ENCODE measurements around the gene KLC4. TPM values are rescaled to one million over a fixed set of nuclear protein-coding genes. Genes with fewer than 3 reads are reported as not detected.

The KLC4 gene
- total RNA-seq, 2 experiments from 2014 or later: 16.4 to 22.5 TPM

GRCh38 chr6:43012364-43012763, 47.1 kb upstream of the KLC4 start:
- Histone ChIP-seq H3K9me2 (ENCODE audit: insufficient read depth, low read length) (no peaks in the 10 kb centered on the region), H3K4me3 (ENCODE audit: low read depth, low read length, poor library complexity, severe bottlenecking) (peak overlapping the region; percentile 86), H3K4me1 (ENCODE audit: insufficient read depth, low read length, poor library complexity, severe bottlenecking) (peaks cover 35% of the 10 kb centered on the region), H3K27ac (ENCODE audit: low read depth, low read length, poor library complexity, severe bottlenecking) (no peak overlapping the region), H2AFZ (ENCODE audit: low read length) (no peak overlapping the region), H3K36me3 (ENCODE audit: insufficient read depth, low read length) (peaks cover 51% of the 10 kb centered on the region; the same call in 1 of the 2 replicates), H4K20me1 (ENCODE audit: insufficient read depth, low read length) (no peaks in the 10 kb centered on the region), H3K79me2 (ENCODE audit: insufficient read depth, low read depth, low read length) (peaks cover 30% of the 10 kb centered on the region), H3K4me2 (ENCODE audit: low read length) (peak overlapping the region; percentile 99), H3K9me3 (ENCODE audit: low read length) (no peaks in the 10 kb centered on the region)
- DNase-seq (ENCODE audit: low spot score): no peak
- POLR2A ChIA-PET: interaction anchor here (0.9 to 1.4 kb wide), 2 partner anchors 24 to 84 kb away, joined by 3 read pairs; no protein-coding TSS in a partner anchor
- CTCF ChIA-PET (ENCODE audit: unreplicated experiment): no interaction called here
- no TSS peak for BruUV-seq (replicated peaks)
- no peak for TF ChIP-seq CTCF (conservative IDR thresholded peaks at IDR 0.05; ENCODE audit: low read length)
- TF ChIP-seq EZH2phosphoT487 (IDR thresholded peaks at IDR 0.05; ENCODE audit: borderline replicate concordance, low read depth, low read length): no peak
- intact Hi-C loops (cut with micrococcal nuclease; ENCODE audit: unreplicated experiment): no loop called here

- intact Hi-C loops (cut with micrococcal nuclease; ENCODE audit: unreplicated experiment): no loop called here
- Histone ChIP-seq H3K9me3 (ENCODE audit: low read length) (no peaks in the 10 kb centered on the region), H3K27ac (ENCODE audit: low read depth, low read length, poor library complexity, severe bottlenecking) (peak overlapping the region; percentile 37), H3K4me3 (ENCODE audit: low read depth, low read length, poor library complexity, severe bottlenecking) (peak overlapping the region; percentile 86), H3K9me2 (ENCODE audit: insufficient read depth, low read length) (no peaks in the 10 kb centered on the region), H4K20me1 (ENCODE audit: insufficient read depth, low read length) (no peaks in the 10 kb centered on the region), H3K4me1 (ENCODE audit: insufficient read depth, low read length, poor library complexity, severe bottlenecking) (peaks cover 35% of the 10 kb centered on the region), H3K36me3 (ENCODE audit: insufficient read depth, low read length) (peaks cover 51% of the 10 kb centered on the region; the same call in 1 of the 2 replicates), H3K4me2 (ENCODE audit: low read length) (peak overlapping the region; percentile 99), H3K79me2 (ENCODE audit: insufficient read depth, low read depth, low read length) (peaks cover 30% of the 10 kb centered on the region), H2AFZ (ENCODE audit: low read length) (peak overlapping the region; percentile 69)
- peak; percentile 29 for DNase-seq (ENCODE audit: low spot score)
- TF ChIP-seq EZH2phosphoT487 (IDR thresholded peaks at IDR 0.05; ENCODE audit: borderline replicate concordance, low read depth, low read length) (no peak), CTCF (conservative IDR thresholded peaks at IDR 0.05; ENCODE audit: low read length) (no peak)
- no TSS peak for BruUV-seq (replicated peaks)
- CTCF ChIA-PET (ENCODE audit: unreplicated experiment): interaction anchor here (1.0 kb wide), 2 partner anchors 28 to 34 kb away, joined by 3 read pairs; partner anchors contain the start of gene PEX6
- POLR2A ChIA-PET: interaction anchor here (0.6 to 1.6 kb wide), 9 partner anchors 10 to 542 kb away, joined by 3 to 10 read pairs (median 4); partner anchors contain the start of genes CNPY3, KLC4, MRPL2 and PPP2R5D
These were observed 46.2 kb upstream of the KLC4 start for GRCh38 chr6:43013097-43013842.

Measured in OCI-LY7 (cell line).